ENCODE data around the gene MINK1. TPM values are rescaled to one million over a fixed set of nuclear protein-coding genes. Genes with fewer than 3 reads are reported as not detected.

Gene MINK1
- polyA plus RNA-seq, 3 donors: 59.4 to 70.7 (median 66.3) TPM

DNA sequence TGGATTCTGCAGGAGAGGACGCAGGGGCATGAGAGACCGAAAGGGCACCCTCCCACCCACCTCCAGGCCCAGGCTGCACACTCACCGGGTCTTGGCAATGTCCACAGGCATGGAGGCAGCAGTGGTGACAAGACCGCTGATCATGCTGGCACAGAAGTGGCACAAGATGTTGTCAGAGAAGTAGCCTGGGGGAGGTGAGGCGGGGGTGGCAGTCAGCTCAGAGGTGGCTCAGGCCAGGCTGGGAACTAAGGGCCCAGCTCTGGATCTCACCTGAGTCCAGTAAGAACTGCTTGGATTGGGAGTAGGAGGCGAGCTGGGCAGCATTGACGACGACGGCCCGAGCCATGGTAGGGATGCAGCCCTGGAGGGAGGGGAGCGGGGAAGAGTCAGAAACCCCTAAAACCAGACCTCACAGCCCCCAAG, 104.9 kb downstream of the MINK1 start:
- no peak for DNase-seq (ENCODE audit: extremely low read depth in 1 of 11, low read depth in 9 of 11, low spot score in 4 of 11)

DNA sequence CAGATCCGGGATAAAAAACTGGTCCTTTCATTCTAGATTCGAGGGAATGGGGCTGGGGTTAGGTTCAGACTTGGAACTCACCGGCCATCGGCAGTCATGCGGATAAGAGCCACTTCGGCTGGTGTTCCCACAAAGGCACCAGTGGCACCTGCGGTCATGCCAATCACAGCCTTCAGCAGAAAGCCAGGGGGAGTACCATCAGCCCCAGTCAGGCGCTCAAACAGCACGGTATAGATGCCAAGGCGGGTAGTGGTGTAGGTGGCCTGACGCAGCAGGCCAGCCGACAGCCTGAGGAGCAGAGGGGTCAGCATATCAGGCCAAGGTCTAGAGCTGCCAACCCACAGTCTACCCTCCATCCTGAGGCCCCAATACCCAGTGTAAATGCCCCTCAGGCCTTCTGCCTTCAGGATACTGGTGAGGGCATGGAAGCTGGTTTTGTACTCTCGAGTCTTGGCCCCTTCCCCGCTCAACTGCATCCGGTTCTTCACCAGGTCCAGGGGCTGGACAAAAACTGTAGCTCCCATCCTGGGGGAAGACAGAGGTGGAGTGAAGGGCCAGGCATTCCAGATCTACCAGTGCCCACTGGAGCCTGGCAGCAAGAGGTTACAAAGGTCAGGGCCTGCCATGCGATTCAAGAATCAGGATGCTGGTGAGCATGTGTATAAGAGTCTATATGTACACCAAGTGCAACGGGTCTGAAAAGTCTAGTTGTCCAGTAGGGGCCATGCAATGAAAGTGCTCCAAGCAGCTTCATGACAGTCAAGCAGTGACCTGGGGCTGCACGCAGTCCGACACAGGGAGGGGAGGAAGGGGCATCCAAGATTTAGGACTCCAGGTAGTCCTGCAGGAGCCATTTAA, 105.8 kb downstream of the MINK1 start:
- no peak for DNase-seq (ENCODE audit: extremely low read depth in 1 of 11, low read depth in 9 of 11, low spot score in 4 of 11)

DNA sequence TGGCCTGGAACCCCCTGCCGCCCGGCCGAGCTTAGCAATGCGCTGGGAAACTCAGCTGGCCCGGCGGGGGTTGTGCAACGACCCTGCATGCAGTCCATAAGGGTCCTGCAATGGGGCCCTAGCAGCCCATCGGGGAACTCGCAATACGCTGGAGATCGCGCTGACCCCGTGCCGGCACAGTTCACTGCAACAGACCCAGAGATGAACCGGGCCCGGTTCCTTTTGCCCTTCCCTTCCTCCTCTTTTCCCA, 106.3 kb downstream of the MINK1 start:
- no peak for DNase-seq (ENCODE audit: extremely low read depth in 1 of 11, low read depth in 9 of 11, low spot score in 4 of 11)

DNA sequence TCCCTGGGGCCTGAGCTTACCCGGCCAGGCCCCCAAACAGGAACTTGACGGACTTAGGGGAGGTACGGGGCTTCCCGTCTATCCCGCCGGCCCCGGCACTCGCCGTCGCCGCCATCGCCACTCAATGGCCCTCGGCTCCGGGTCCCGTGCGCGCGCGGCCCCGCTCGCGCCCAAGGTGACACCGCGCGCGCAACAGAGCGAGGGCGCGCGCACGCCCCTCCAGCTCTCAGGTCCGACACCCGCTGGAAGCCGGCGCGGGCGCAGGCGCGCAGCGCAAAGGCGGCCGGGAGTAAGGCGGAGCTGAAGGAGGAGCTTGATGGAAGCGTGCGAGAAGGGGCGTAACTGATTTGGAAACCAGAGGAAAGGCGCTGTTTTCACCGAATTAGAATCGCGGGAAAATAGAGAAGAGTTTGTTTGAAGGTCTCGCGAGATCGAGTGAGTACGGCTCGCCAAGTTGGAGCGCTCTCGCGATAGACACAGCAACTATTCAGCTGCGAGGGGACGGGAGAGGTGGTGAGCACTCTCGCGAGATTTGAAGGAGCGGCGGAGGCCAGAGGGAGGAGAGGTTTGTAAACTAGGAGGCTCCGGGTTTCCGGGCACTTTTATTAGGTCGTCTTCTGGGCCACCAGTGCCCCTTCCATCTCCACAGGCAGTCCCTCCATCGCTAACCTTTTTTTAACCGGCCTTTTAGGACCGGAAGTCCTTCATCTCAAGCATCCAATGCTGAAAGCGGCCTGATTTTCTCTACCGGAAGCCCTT, 106.8 kb downstream of the MINK1 start, which contains the start of the genes RNF167 and SLC25A11:
TSS of gene RNF167 (plus strand) at position 473 of the 759 bp plus-strand sequence. CDS start 642 bp downstream, outside the sequence.
TSS of gene SLC25A11 (minus strand) at position 251 of the 759 bp plus-strand sequence. CDS start at position 115, 136 bp downstream.
- peak; percentile 96 to 100 (median 99) for DNase-seq (ENCODE audit: extremely low read depth in 1 of 11, low read depth in 9 of 11, low spot score in 4 of 11)

GRCh38 chr17:4940555-4941318, 107.6 kb downstream of the MINK1 start:
- peak in 1 of 11 donors; percentile 87 for DNase-seq (ENCODE audit: extremely low read depth in 1 of 11, low read depth in 9 of 11, low spot score in 4 of 11)

DNA sequence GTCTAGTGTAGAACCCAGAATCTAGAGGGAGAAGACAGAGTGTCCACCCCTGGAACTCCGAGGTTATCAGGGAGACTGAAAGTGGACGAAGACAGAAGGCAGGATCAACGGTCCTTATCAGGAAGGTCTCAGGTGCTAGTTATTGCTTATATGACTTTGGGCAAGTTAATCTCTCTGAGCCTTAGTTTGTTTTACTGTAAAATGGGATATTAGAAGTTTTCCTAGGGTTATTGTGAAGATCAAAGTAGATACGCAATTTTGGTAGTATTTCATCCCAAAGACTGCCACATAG, 108.1 kb downstream of the MINK1 start:
- no peak for DNase-seq (ENCODE audit: extremely low read depth in 1 of 11, low read depth in 9 of 11, low spot score in 4 of 11)

- no peak for DNase-seq (ENCODE audit: extremely low read depth in 1 of 11, low read depth in 9 of 11, low spot score in 4 of 11)
These were observed 109.8 kb downstream of the MINK1 start for GRCh38 chr17:4942760-4943508.

- DNase-seq (ENCODE audit: extremely low read depth in 1 of 11, low read depth in 9 of 11, low spot score in 4 of 11): no peak
These were observed 111.0 kb downstream of the MINK1 start for GRCh38 chr17:4944163-4944553.

- no peak for DNase-seq (ENCODE audit: extremely low read depth in 1 of 11, low read depth in 9 of 11, low spot score in 4 of 11)
These were observed 111.5 kb downstream of the MINK1 start for GRCh38 chr17:4944554-4945175.

GRCh38 chr17:4945176-4945943, 112.2 kb downstream of the MINK1 start:
- DNase-seq (ENCODE audit: extremely low read depth in 1 of 11, low read depth in 9 of 11, low spot score in 4 of 11): no peak

- DNase-seq (ENCODE audit: extremely low read depth in 1 of 11, low read depth in 9 of 11, low spot score in 4 of 11): no peak
These were observed 112.8 kb downstream of the MINK1 start for GRCh38 chr17:4945944-4946280.

DNA sequence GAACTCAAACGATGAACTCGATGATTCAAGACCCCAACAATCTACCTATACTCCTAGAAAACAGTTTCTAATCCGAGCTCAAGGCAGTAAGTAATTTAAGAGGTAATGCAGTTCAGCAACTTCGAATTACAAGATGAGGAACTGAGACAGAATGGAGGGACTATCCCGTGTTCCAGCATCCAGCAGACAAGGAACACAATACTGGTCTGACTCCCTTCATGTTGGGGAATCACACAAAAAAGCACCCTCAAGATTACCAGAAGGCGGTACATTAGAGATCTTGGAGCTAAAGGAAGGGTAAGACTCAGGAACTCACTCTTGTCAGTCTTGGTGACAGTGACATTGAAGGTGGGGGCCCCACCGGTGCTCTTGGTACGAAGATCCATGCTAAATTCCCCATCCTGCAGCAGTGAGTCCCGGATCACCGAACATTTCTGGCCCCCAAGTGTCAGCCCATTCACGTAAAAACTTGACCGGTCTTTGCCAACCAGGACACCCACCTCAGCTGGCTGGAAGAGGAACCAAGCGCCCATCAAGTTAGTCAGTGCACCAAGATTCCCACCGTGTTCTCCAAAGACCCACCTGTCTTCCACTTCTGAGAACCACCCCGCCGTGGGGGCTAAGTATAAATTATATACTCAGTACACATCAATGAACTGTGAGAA, 113.3 kb downstream of the MINK1 start:
- DNase-seq (ENCODE audit: extremely low read depth in 1 of 11, low read depth in 9 of 11, low spot score in 4 of 11): no peak

DNA sequence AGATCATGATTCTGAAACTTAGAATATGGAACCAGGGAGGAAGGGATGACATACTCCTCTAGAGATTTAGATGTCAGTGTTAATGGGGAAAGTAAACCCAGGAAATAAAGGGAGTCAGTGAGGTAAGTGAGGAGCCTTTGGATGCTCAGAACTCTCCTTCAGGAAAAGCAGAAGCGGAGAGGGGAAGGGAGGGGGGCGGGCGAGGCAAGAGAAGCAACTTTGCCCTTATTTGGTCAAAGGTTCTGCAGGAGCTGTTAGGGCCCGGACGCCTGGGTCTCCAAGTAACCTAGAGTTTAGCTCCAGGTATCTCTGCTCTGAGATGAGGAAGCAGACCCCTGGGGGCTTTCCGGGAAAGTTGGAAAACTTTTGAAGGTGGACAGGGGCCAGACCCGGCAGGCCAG, 113.9 kb downstream of the MINK1 start:
- DNase-seq (ENCODE audit: extremely low read depth in 1 of 11, low read depth in 9 of 11, low spot score in 4 of 11): no peak

Other genes starting within 250 kb of the MINK1 start
- gene SMTNL2, start 248.8 kb upstream of the MINK1 start, polyA plus RNA-seq (ENCODE audit: insufficient read length in 3 of 3): 10 to 100 TPM; 56.2 to 60.1 (median 57.6) TPM
- gene ALOX15, start 191.7 kb upstream of the MINK1 start, polyA plus RNA-seq (ENCODE audit: insufficient read length in 3 of 3): under 1 TPM; 0.17 to 0.36 (median 0.32) TPM
- 10 to 100 TPM; 45.7 to 56.2 (median 50.0) TPM for gene PELP1, start 129.2 kb upstream of the MINK1 start, polyA plus RNA-seq (ENCODE audit: insufficient read length in 3 of 3)
- gene ARRB2, start 122.7 kb upstream of the MINK1 start, polyA plus RNA-seq (ENCODE audit: insufficient read length in 3 of 3): 10 to 100 TPM; 29.8 to 39.0 (median 35.1) TPM
- gene MED11, start 101.9 kb upstream of the MINK1 start, polyA plus RNA-seq (ENCODE audit: insufficient read length in 3 of 3): 10 to 100 TPM; 24.9 to 29.4 (median 26.9) TPM
- gene ZMYND15, start 93.5 kb upstream of the MINK1 start, polyA plus RNA-seq (ENCODE audit: insufficient read length in 3 of 3): 1 to 10 TPM in 1 of 3 donors, under 1 TPM in 2; 0.46 to 1.7 (median 0.50) TPM
- 10 to 100 TPM; 10.1 to 23.2 (median 10.8) TPM for gene CXCL16, start 93.4 kb upstream of the MINK1 start, polyA plus RNA-seq (ENCODE audit: insufficient read length in 3 of 3)
- gene TM4SF5, start 61.5 kb upstream of the MINK1 start, polyA plus RNA-seq (ENCODE audit: insufficient read length in 3 of 3): 1 to 10 TPM; 1.8 to 3.1 (median 2.8) TPM
- gene VMO1, start 47.0 kb upstream of the MINK1 start, polyA plus RNA-seq (ENCODE audit: insufficient read length in 3 of 3): 1 to 10 TPM in 1 of 3 donors, under 1 TPM in 2; 0.78 to 1.7 (median 0.96) TPM
- 10 to 100 TPM in 2 of 3 donors, 1 to 10 TPM in 1; 6.7 to 11.3 (median 10.5) TPM for gene GLTPD2, start 44.4 kb upstream of the MINK1 start, polyA plus RNA-seq (ENCODE audit: insufficient read length in 3 of 3)
- 100 to 1,000 TPM; 123 to 139 (median 126) TPM for gene PSMB6, start 37.2 kb upstream of the MINK1 start, polyA plus RNA-seq (ENCODE audit: insufficient read length in 3 of 3)
- gene PLD2, start 26.2 kb upstream of the MINK1 start, polyA plus RNA-seq (ENCODE audit: insufficient read length in 3 of 3): 10 to 100 TPM; 34.3 to 51.2 (median 38.1) TPM
- 1 to 10 TPM; 1.5 to 3.0 (median 1.8) TPM for gene C17orf107, start 66.2 kb downstream of the MINK1 start, polyA plus RNA-seq (ENCODE audit: insufficient read length in 3 of 3)
- 1 to 10 TPM; 1.4 to 2.8 (median 1.8) TPM for gene CHRNE, start 69.8 kb downstream of the MINK1 start, polyA plus RNA-seq (ENCODE audit: insufficient read length in 3 of 3)
- 1 to 10 TPM; 1.9 to 2.2 (median 2.0) TPM for gene GP1BA, start 98.9 kb downstream of the MINK1 start, polyA plus RNA-seq (ENCODE audit: insufficient read length in 3 of 3)
- gene SLC25A11, start 106.7 kb downstream of the MINK1 start, polyA plus RNA-seq (ENCODE audit: insufficient read length in 3 of 3): 10 to 100 TPM; 62.9 to 81.6 (median 76.1) TPM
- gene RNF167, start 106.9 kb downstream of the MINK1 start, polyA plus RNA-seq (ENCODE audit: insufficient read length in 3 of 3): 100 to 1,000 TPM; 125 to 146 (median 134) TPM
- gene PFN1, start 115.2 kb downstream of the MINK1 start, polyA plus RNA-seq (ENCODE audit: insufficient read length in 3 of 3): 100 to 1,000 TPM; 350 to 480 (median 397) TPM
- gene ENO3, start 117.8 kb downstream of the MINK1 start, polyA plus RNA-seq (ENCODE audit: insufficient read length in 3 of 3): 10 to 100 TPM; 20.3 to 36.4 (median 29.5) TPM
- gene SPAG7, start 134.5 kb downstream of the MINK1 start, polyA plus RNA-seq (ENCODE audit: insufficient read length in 3 of 3): 100 to 1,000 TPM in 1 of 3 donors, 10 to 100 TPM in 2; 86.7 to 105 (median 92.6) TPM
- gene CAMTA2, start 154.3 kb downstream of the MINK1 start, polyA plus RNA-seq (ENCODE audit: insufficient read length in 3 of 3): 10 to 100 TPM; 23.9 to 35.5 (median 24.3) TPM
- gene INCA1, start 164.2 kb downstream of the MINK1 start, polyA plus RNA-seq (ENCODE audit: insufficient read length in 3 of 3): 1 to 10 TPM; 7.2 to 8.0 (median 7.2) TPM
- 10 to 100 TPM; 76.8 to 97.2 (median 87.3) TPM for gene KIF1C, start 164.6 kb downstream of the MINK1 start, polyA plus RNA-seq (ENCODE audit: insufficient read length in 3 of 3)
- gene SLC52A1, start 202.1 kb downstream of the MINK1 start, polyA plus RNA-seq (ENCODE audit: insufficient read length in 3 of 3): under 1 TPM; 0.16 to 0.47 (median 0.16) TPM
- gene ZFP3, start 245.1 kb downstream of the MINK1 start, polyA plus RNA-seq (ENCODE audit: insufficient read length in 3 of 3): 10 to 100 TPM; 13.9 to 16.7 (median 14.9) TPM

Measured in renal cortex interstitium (tissue), 11 donors.